Measurements from ENCODE around the gene SMCO4.

Gene SMCO4

GRCh38 chr11:93528757-93529645, 14.2 kb downstream of the SMCO4 start:
- no peak for DNase-seq (ENCODE audit: low spot score)

- no peak for DNase-seq (ENCODE audit: low spot score)
Measured at GRCh38 chr11:93528252-93528651, 14.9 kb downstream of the SMCO4 start.

DNA sequence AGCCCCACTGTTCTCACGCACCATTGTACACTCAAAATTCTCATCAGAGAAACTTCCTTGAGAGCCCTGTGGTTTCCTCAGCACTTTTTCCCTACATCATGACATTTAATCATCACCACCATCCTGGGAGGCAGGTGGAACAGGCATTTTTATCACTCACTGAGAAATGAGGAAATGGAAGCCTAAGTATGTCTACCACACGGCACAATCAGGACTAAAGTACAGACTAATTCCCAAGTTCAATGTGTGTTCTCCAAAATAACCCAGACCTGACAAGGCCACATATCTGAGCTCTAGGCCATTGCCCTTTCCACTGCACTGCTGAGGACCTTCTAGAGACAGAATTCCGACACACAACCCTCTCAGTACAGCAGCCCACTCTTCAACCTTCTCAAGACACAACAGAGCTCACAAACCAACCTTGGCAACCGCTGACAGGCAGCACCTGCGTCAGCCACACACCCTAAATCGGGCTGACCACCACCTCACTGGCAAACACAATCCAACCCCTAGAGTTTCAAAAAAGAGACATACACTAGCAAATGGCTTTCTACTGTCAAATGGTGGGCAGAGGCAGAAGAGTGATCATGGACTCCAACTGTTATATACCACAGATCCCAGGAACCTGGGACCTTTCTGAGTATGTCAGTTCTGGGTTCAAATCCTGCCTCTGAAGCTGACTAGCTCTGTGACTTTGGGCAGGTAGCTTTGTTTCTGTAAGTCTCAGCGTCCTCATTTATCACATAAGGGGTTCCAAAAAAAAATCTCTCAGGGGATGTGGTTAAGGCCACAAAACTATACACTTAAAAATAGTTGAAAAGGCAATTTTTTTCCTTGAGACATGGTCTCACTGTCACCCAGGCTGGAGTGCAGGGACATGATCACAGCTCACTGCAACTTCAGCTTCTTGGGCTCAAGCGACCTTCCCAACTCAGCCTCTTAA, 16.3 kb downstream of the SMCO4 start:
- DNase-seq (ENCODE audit: low spot score), result no peak

- no peak for DNase-seq (ENCODE audit: low spot score)
Measured at GRCh38 chr11:93526346-93526633, 16.9 kb downstream of the SMCO4 start.

GRCh38 chr11:93525601-93526345, 17.4 kb downstream of the SMCO4 start:
- DNase-seq (ENCODE audit: low spot score), result no peak

- no peak for DNase-seq (ENCODE audit: low spot score)
Measured at GRCh38 chr11:93524858-93525257, 18.3 kb downstream of the SMCO4 start.

DNA sequence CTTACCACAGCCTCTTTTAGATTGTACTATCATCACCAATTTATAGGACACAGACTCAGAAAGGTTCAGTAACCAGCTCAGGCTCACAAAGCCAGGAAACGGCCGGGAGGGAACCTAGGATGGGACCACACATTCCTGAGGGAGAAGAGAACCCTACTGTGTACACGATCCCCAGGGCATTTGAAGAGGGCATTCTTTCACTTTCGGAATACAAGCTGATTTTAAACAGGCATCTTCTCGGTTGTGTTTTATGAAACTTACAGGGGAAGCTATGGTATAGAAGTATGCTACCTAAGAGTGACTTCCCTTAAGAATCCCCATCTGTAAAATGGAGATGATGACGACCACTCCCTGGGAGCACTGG, 19.0 kb downstream of the SMCO4 start:
- DNase-seq (ENCODE audit: low spot score), result no peak

DNA sequence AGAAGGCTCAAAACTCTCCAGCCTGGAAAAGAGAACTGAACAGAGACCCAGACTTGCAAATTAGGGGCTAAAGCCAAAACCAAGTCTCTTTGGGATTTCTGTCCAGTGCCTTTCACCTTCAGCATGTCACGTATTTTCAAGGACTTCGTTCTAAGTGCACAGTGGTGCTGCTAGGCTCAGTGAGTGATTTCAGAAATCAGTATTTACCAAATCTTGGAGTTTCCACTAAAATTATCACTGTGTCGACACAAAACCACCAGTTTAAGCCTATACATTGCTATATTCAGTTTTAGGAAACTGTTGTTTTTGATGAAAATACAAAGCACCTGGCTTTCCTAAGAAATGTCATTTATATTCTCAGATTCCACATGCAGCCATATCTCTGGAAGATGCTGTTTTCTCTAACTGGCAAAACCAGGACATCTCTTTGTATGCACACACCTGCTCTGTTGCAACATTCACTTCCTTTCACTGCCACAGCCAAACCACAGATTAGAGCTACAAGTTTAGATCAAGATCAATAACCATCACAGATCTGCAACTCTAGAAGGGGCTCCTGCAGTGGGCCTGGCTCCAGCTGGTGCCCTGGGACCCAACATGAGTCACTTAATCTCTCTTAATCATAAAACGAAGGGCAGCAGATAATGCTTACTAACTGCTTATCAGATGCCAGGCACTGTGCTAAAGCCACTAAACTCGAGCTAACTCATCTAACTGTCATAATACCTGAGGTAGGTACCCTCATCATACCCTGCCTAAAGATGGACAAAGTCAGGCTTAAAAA, 22.3 kb downstream of the SMCO4 start:
- DNase-seq (ENCODE audit: low spot score), result no peak

- no peak for DNase-seq (ENCODE audit: low spot score)
Measured at GRCh38 chr11:93519179-93519578, 24.0 kb downstream of the SMCO4 start.

DNA sequence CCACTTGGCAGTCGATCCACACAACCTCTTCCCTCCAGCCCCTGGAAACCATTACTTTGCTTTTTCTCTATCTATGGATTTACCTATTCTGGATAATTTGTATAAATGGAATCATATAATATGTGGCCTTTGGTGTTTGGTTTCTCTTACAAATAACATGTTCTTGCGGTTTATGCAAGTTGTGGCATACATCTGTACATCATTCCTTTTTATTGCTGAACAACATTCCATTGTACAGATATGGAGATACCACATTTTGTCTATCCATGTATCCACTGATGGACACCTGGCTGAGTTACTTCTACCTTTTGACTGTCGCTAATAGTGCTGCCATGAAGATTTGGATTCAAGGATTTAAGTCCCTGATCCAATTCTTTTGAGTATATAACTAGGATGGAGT, 25.1 kb downstream of the SMCO4 start:
- DNase-seq (ENCODE audit: low spot score), result no peak

- DNase-seq (ENCODE audit: low spot score), result no peak
Measured at GRCh38 chr11:93517611-93518010, 25.6 kb downstream of the SMCO4 start.

- DNase-seq (ENCODE audit: low spot score), result no peak
Measured at GRCh38 chr11:93517041-93517440, 26.1 kb downstream of the SMCO4 start.

- DNase-seq (ENCODE audit: low spot score), result no peak
Measured at GRCh38 chr11:93515441-93516025, 27.7 kb downstream of the SMCO4 start.

GRCh38 chr11:93514712-93515111, 28.5 kb downstream of the SMCO4 start:
- no peak for DNase-seq (ENCODE audit: low spot score)

GRCh38 chr11:93513772-93514171, 29.4 kb downstream of the SMCO4 start:
- no peak for DNase-seq (ENCODE audit: low spot score)

GRCh38 chr11:93512949-93513667, 30.1 kb downstream of the SMCO4 start:
- DNase-seq (ENCODE audit: low spot score), result no peak

GRCh38 chr11:93512073-93512475, 31.1 kb downstream of the SMCO4 start:
- no peak for DNase-seq (ENCODE audit: low spot score)

GRCh38 chr11:93510196-93510873, 32.9 kb downstream of the SMCO4 start:
- DNase-seq (ENCODE audit: low spot score), result no peak

GRCh38 chr11:93507517-93507916, 35.7 kb downstream of the SMCO4 start:
- DNase-seq (ENCODE audit: low spot score), result no peak

- DNase-seq (ENCODE audit: low spot score), result no peak
Measured at GRCh38 chr11:93505703-93506102, 37.5 kb downstream of the SMCO4 start.

All from left forelimb (tissue), 1 donor.